NCI-H1436 treated with DMSO at 0.1 percent for 48 hours (cell line): ENCODE data around the gene RNF187.

Experiments
- DNase-seq: peaks from one replicate; lab custom pipeline; 2025; lab: John Stamatoyannopoulos, UW

RNF187 gene

DNA sequence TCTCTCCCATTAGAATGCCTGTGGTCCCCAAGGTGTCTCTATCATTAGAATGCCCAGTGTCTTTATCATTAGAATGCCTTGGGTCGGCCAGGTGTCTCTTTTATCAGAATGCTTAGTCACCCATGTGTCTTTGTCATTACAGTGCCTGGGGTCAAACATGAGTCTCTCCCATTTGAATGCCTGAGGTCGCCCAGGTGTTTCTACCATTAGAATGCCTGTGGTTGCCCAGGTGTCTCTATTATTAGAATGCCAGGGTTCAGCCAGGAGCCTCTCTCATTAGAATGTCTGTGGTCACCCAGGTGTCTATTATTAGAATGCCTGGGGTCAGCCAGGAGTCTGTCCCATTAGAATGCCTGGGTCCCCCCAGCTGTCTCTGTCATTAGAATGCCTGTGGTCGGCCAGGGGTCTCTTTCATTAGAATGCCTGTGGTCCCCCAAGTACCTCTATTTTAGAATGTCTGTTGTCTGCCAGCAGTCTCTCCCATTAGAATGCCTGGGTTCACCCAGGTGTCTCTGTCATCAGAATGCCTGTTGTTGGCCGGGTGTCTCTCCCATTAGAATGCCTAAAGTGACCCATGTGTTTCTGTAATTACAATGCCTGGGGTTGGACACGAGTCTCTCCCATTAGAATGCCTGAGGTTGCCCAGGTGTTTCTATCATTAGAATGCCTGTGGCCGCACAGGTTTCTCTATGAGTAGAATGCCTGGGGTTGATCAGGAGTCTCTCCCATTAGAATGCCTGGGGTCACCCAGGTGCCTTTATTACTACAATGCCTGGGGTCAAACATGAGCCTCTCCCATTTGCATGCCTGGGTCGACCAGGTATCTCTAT, 57.1 kb downstream of the RNF187 start:
- no peak for DNase-seq

DNA sequence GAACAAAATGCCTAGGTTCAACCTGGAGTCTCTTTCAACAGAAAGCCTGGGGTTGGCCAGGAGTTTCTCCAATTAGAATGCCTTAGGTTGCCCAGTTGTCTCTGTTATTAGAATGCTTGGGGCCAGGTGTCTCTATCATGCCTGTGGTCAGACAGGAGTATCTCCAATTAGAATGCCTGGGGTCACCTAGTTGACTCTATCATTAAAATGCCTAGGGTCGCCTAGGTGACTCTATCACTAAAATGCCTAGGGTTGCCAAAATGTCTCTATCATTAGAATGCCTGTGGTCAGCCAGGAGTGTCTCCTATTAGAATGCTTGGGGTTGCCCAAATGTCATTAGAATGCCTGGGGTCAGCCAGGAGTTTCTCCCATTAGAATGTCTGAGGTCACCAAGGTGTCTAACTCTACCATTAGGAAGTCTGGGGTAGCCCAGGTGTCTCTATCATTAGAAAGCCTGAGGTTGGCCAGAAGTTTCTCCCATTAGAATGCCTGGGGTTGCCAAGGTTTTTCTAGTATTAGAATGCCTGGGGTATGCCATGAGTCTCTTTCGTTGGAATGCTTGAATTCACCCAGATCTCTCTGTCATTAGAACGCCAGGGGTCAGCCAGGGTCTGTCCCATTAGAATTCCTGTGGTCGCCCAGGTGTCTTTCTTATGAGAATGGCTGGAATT, 57.9 kb downstream of the RNF187 start:
- DNase-seq: no peak
